H9 (cell line): Measurements from ENCODE around the gene SH3GL1. TPM values are rescaled to one million over a fixed set of nuclear protein-coding genes. Genes with fewer than 3 reads are reported as not detected.

Source experiments
- DNase-seq: peaks from one replicate; pipeline ENCODE4 v3.0.0-alpha.2; 2017
- H2AFZ ChIP-seq: one replicate; pipeline ENCODE4 v1.6.1; 2013; ENCODE audit warnings: mild to moderate bottlenecking, low read length, control low read depth, moderate library complexity
- H2AK5ac ChIP-seq: 2 replicates; pipeline ENCODE4 v1.6.1; 2013; ENCODE audit warnings: low read length, control low read depth, mixed read lengths; ENCODE audit not compliant: insufficient read length
- H2BK120ac ChIP-seq: one replicate; pipeline ENCODE4 v1.6.1; 2013; ENCODE audit warnings: low read depth, mild to moderate bottlenecking, low read length, control low read depth, inconsistent platforms; ENCODE audit not compliant: poor library complexity, severe bottlenecking
- H2BK12ac ChIP-seq: 2 replicates; pipeline ENCODE4 v1.6.1; 2013; ENCODE audit warnings: low read length, control low read depth, mixed read lengths, low read depth; ENCODE audit not compliant: insufficient read length
- H2BK15ac ChIP-seq: 2 replicates; pipeline ENCODE4 v1.6.1; 2013; ENCODE audit warnings: low read depth, low read length, control low read depth
- H2BK20ac ChIP-seq: one replicate; pipeline ENCODE4 v1.6.1; 2013; ENCODE audit warnings: low read depth, mild to moderate bottlenecking, low read length, control low read depth, inconsistent platforms; ENCODE audit not compliant: poor library complexity, severe bottlenecking
- H2BK5ac ChIP-seq: 2 replicates; pipeline ENCODE4 v1.6.1; 2013; ENCODE audit warnings: low read length, control low read depth, mixed read lengths; ENCODE audit not compliant: insufficient read length
- H3K14ac ChIP-seq: 2 replicates; pipeline ENCODE4 v1.6.1; 2013; ENCODE audit warnings: low read length, control low read depth; ENCODE audit not compliant: insufficient read depth
- H3K18ac ChIP-seq: 2 replicates; pipeline ENCODE4 v1.6.1; 2013; ENCODE audit warnings: low read depth, mild to moderate bottlenecking, mixed read lengths, low read length, control low read depth; ENCODE audit not compliant: insufficient read length
- H3K23ac ChIP-seq: 2 replicates; pipeline ENCODE4 v1.6.1; 2013; ENCODE audit warnings: low read length, control low read depth, mixed read lengths, low read depth; ENCODE audit not compliant: insufficient read length
- H3K23me2 ChIP-seq: 2 replicates; pipeline ENCODE4 v1.6.1; 2013; ENCODE audit warnings: low read depth, mild to moderate bottlenecking, mixed read lengths, low read length, control low read depth; ENCODE audit not compliant: insufficient read length, poor library complexity, severe bottlenecking
- H3K27ac ChIP-seq: 2 replicates; pipeline ENCODE4 v1.5.1; 2013; ENCODE audit warnings: low read length, control low read depth, mixed read lengths, low read depth; ENCODE audit not compliant: insufficient read length
- H3K27me3 ChIP-seq: 2 replicates; pipeline ENCODE4 v1.6.1; 2013; ENCODE audit warnings: low read length, control low read depth, inconsistent platforms; ENCODE audit not compliant: insufficient read depth
- H3K4ac ChIP-seq: 2 replicates; pipeline ENCODE4 v1.6.1; 2013; ENCODE audit warnings: low read depth, mild to moderate bottlenecking, control low read depth, inconsistent platforms, low read length, moderate library complexity
- H3K4me1 ChIP-seq: 2 replicates; pipeline ENCODE4 v1.6.1; 2013; ENCODE audit warnings: low read length, control low read depth, inconsistent platforms; ENCODE audit not compliant: insufficient read depth
- H3K4me2 ChIP-seq: 2 replicates; pipeline ENCODE4 v1.6.1; 2013; ENCODE audit warnings: low read length, control low read depth, mixed read lengths; ENCODE audit not compliant: insufficient read length, insufficient read depth
- H3K56ac ChIP-seq: 2 replicates; pipeline ENCODE4 v1.6.1; 2013; ENCODE audit warnings: low read depth, mild to moderate bottlenecking, mixed read lengths, low read length, control low read depth; ENCODE audit not compliant: insufficient read length
- H3K79me1 ChIP-seq: 2 replicates; pipeline ENCODE4 v1.6.1; 2013; ENCODE audit warnings: low read depth, mild to moderate bottlenecking, moderate library complexity, low read length, control low read depth, inconsistent platforms; ENCODE audit not compliant: insufficient read depth, poor library complexity, severe bottlenecking
- H3K79me2 ChIP-seq: 2 replicates; pipeline ENCODE4 v1.6.1; 2013; ENCODE audit warnings: low read length, control low read depth, inconsistent platforms; ENCODE audit not compliant: insufficient read depth
- H3K9ac ChIP-seq: 2 replicates; pipeline ENCODE4 v1.6.1; 2013; ENCODE audit warnings: low read length, control low read depth, mixed read lengths; ENCODE audit not compliant: insufficient read length; ENCODE audit errors: extremely low read depth
- H3K9me3 ChIP-seq: one replicate; pipeline ENCODE4 v1.6.1; 2013; ENCODE audit warnings: low read depth, low read length, inconsistent platforms; ENCODE audit not compliant: control insufficient read depth
- H3T11ph ChIP-seq: one replicate; pipeline ENCODE4 v1.6.1; 2013; ENCODE audit warnings: mild to moderate bottlenecking, low read length, control low read depth, inconsistent platforms
- H4K20me1 ChIP-seq: one replicate; pipeline ENCODE4 v1.6.1; 2013; ENCODE audit not compliant: control insufficient read depth, insufficient read length, insufficient read depth
- H4K5ac ChIP-seq: 2 replicates; pipeline ENCODE4 v1.6.1; 2013; ENCODE audit warnings: low read depth, mild to moderate bottlenecking, mixed read lengths, low read length, control low read depth; ENCODE audit not compliant: insufficient read length
- H4K8ac ChIP-seq: replicated peaks from 2 replicates; pipeline ENCODE4 v1.6.1; 2013; ENCODE audit warnings: low read length, control low read depth, mixed read lengths, low read depth; ENCODE audit not compliant: insufficient read length
- H4K91ac ChIP-seq: 2 replicates; pipeline ENCODE4 v1.6.1; 2013; ENCODE audit warnings: low read depth, mild to moderate bottlenecking, moderate library complexity, mixed read lengths, low read length, control low read depth; ENCODE audit not compliant: insufficient read length
- H3K27ac Mint-ChIP-seq, 3 experiments: 2 replicates in 2 of 3; 3 replicates in 1 of 3; pipeline ENCODE4 v1.8.0; 2020 to 2021; ENCODE audit warnings: mixed read lengths in 3 of 3, mild to moderate bottlenecking in 1 of 3, moderate library complexity in 1 of 3
- H3K27me3 Mint-ChIP-seq: 2 replicates; pipeline ENCODE4 v1.8.0; 2021; ENCODE audit warnings: low read depth, mild to moderate bottlenecking, moderate library complexity, mixed read lengths
- H3K36me3 Mint-ChIP-seq, 3 experiments: 2 replicates in 2 of 3; 3 replicates in 1 of 3; pipeline ENCODE4 v1.8.0; 2020 to 2021; ENCODE audit warnings: low read depth in 3 of 3, mixed read lengths in 3 of 3; ENCODE audit not compliant: insufficient read depth in 1 of 3
- H3K4me1 Mint-ChIP-seq, 2 experiments: 2 replicates each; pipeline ENCODE4 v1.8.0; 2020; ENCODE audit warnings: mixed read lengths in 2 of 2
- H3K4me3 Mint-ChIP-seq, 2 experiments: 2 replicates in 1 of 2; 3 replicates in 1 of 2; pipeline ENCODE4 v1.8.0; 2020 to 2021; ENCODE audit warnings: mild to moderate bottlenecking in 2 of 2, mixed read lengths in 2 of 2, moderate library complexity in 1 of 2
- H3K9me3 Mint-ChIP-seq, 2 experiments: 2 replicates in 1 of 2; 3 replicates in 1 of 2; pipeline ENCODE4 v1.8.0; 2020; ENCODE audit warnings: mild to moderate bottlenecking in 2 of 2, mixed read lengths in 2 of 2, moderate library complexity in 1 of 2
- WGBS: extraction: QIAGEN DNeasy Blood & Tissue Kit; methylation state at CpG from one replicate; pipeline ENCODE4 v1.1.7; 2013; ENCODE audit warnings: missing lambda C conversion rate, low lambda C conversion rate, mixed read lengths; ENCODE audit not compliant: insufficient read length; ENCODE audit errors: extremely low coverage; 5-methylcytosine and 5-hydroxymethylcytosine counted together
- total RNA-seq: library from RNA; stranded (reverse); gene quantifications from 2 replicates; pipeline ENCODE4 v1.2.1, GENCODE V29; 2021
- TF ChIP-seq, protein P1 (sequence below): fragments of 200-600 bp; sonication (generic); conservative IDR thresholded peaks from 3 replicates; pipeline ENCODE4 v1.8.0; 2021; ENCODE audit warnings: antibody characterized with exemption, mild to moderate bottlenecking

The SH3GL1 gene
- total RNA-seq, 1 experiment from 2014 or later = 85.5 TPM

DNA sequence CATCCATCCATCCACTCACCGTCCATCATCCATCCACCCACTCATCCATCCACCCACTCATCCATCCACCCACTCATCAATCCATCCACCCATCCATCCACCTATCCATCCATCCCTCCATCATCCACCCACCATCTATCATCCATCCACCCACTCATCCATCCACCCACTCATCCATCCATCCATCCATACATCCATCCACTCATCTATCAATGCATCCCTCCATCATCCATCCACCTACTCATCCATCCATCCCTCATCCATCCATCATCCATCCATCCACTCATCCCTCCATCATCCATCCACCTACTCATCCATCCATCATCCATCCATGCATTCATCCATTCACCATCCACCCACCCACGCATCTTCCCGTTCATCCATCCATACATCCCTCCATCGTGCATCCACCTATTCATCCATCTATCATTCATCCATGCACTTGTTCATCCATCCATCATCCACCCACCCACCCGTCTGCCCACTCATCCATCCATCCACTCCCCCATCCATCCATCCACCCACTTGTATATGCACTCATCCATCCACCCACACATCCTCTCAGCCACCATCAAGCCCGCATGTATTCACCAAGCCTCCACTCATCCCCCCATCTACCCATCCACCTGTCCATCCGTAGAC lies 65.3 kb downstream of the SH3GL1 start:
- no peaks in the 10 kb centered on the region for H3K79me1 ChIP-seq
- no peak overlapping the region for H2BK15ac ChIP-seq
- Mint-ChIP-seq H3K9me3 (peaks cover 2 to 5% of the 10 kb centered on the region in 2 experiments; a peak in 1 of 5 replicates), H3K27ac (no peak overlapping the region), H3K27me3 (peaks cover 7% of the 10 kb centered on the region), H3K4me1 (peaks cover 10 to 15% of the 10 kb centered on the region in 2 experiments), H3K4me3 (no peak overlapping the region), H3K36me3 (peaks cover 13 to 22% (median 21%) of the 10 kb centered on the region in 3 experiments; a peak in 6 of 7 replicates)
- H3K4me2 ChIP-seq = no peak overlapping the region
- no peak overlapping the region for H3K56ac ChIP-seq
- H2AFZ ChIP-seq = no peak overlapping the region
- no peak overlapping the region for H3K4ac ChIP-seq
- no peak overlapping the region for H3K9ac ChIP-seq
- H2BK120ac ChIP-seq = no peak overlapping the region
- H2BK12ac ChIP-seq = no peak overlapping the region
- H3K18ac ChIP-seq = no peak overlapping the region
- H3K79me2 ChIP-seq = no peaks in the 10 kb centered on the region
- H3K23ac ChIP-seq = no peak overlapping the region
- H3K27me3 ChIP-seq = no peaks in the 10 kb centered on the region
- no peak overlapping the region for H3T11ph ChIP-seq
- H2BK5ac ChIP-seq = no peak overlapping the region
- no peak for DNase-seq
- WGBS = 97% methylated on average over 4 of the region's 7 CpGs
- no peak overlapping the region for H3K27ac ChIP-seq
- no peak overlapping the region for H4K5ac ChIP-seq
- H2AK5ac ChIP-seq = no peak overlapping the region
- H3K23me2 ChIP-seq = peaks cover 11% of the 10 kb centered on the region
- TF ChIP-seq, protein P1, sequence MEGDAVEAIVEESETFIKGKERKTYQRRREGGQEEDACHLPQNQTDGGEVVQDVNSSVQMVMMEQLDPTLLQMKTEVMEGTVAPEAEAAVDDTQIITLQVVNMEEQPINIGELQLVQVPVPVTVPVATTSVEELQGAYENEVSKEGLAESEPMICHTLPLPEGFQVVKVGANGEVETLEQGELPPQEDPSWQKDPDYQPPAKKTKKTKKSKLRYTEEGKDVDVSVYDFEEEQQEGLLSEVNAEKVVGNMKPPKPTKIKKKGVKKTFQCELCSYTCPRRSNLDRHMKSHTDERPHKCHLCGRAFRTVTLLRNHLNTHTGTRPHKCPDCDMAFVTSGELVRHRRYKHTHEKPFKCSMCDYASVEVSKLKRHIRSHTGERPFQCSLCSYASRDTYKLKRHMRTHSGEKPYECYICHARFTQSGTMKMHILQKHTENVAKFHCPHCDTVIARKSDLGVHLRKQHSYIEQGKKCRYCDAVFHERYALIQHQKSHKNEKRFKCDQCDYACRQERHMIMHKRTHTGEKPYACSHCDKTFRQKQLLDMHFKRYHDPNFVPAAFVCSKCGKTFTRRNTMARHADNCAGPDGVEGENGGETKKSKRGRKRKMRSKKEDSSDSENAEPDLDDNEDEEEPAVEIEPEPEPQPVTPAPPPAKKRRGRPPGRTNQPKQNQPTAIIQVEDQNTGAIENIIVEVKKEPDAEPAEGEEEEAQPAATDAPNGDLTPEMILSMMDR = no peak
- no peaks in the 10 kb centered on the region for H4K20me1 ChIP-seq
- H4K8ac ChIP-seq = no peak overlapping the region
- H3K14ac ChIP-seq = no peak overlapping the region
- H2BK20ac ChIP-seq = no peak overlapping the region
- H3K9me3 ChIP-seq = no peaks in the 10 kb centered on the region
- no peak overlapping the region for H4K91ac ChIP-seq
- no peaks in the 10 kb centered on the region for H3K4me1 ChIP-seq
